T-helper 2 cell treated with Interferon-gamma antibody and Interleukin-4, amounts not matched to agents 100 ng/mL and 5 ng/mL, for 36 hours (primary cell): ENCODE measurements around the gene ABCB11. TPM values are rescaled to one million over a fixed set of nuclear protein-coding genes. Genes with fewer than 3 reads are reported as not detected.
"Not testable (repeated sequence)": the region's sequence is repeated elsewhere in the genome, so short reads cannot be mapped to it uniquely, and the experiment has no call there.

Experiments
- intact Hi-C: fragments of 100-400 bp; cut with micrococcal nuclease; formaldehyde crosslinking; loops from one replicate; pipeline ENCODE4 v1.15.1; 2023
- total RNA-seq: library from RNA; stranded (reverse); gene quantifications from 2 replicates; pipeline ENCODE4 v1.2.3, GENCODE V29; 2022

The ABCB11 gene
- total RNA-seq, 1 donor from 2014 or later, result not detected

GRCh38 chr2:168939061-168939460 is 92.1 kb downstream of the ABCB11 start:
- intact Hi-C loops, result no loop called here

GRCh38 chr2:168935810-168936581 is 95.1 kb downstream of the ABCB11 start:
- intact Hi-C loops, result no loop called here

- intact Hi-C loops, result no loop called here
Observed at GRCh38 chr2:168934826-168935225, 96.3 kb downstream of the ABCB11 start.

- intact Hi-C loops, result not testable (repeated sequence)
Observed at GRCh38 chr2:168932174-168932573, 99.0 kb downstream of the ABCB11 start.

GRCh38 chr2:168930242-168930641 is 100.9 kb downstream of the ABCB11 start:
- intact Hi-C loops, result no loop called here

- intact Hi-C loops, result no loop called here
Observed at GRCh38 chr2:168929031-168929430, 102.1 kb downstream of the ABCB11 start.

- intact Hi-C loops, result no loop called here
Observed at GRCh38 chr2:168928113-168928831, 102.9 kb downstream of the ABCB11 start.

- intact Hi-C loops, result no loop called here
Observed at GRCh38 chr2:168926621-168927386, 104.3 kb downstream of the ABCB11 start.

GRCh38 chr2:168920504-168921157 is 110.5 kb downstream of the ABCB11 start:
- intact Hi-C loops, result loop anchor here (1.0 kb wide), 2 partner anchors 147 to 573 kb away; no protein-coding TSS in a partner anchor

GRCh38 chr2:168916331-168916675 is 114.8 kb downstream of the ABCB11 start:
- intact Hi-C loops, result loop anchor here (2.0 kb wide), 1 partner anchor 26 kb away; the partner anchor contains the start of gene SPC25

- intact Hi-C loops, result loop anchor here (2.0 kb wide), 1 partner anchor 25 kb away; the partner anchor contains the start of gene SPC25
Observed at GRCh38 chr2:168915441-168916330, 115.4 kb downstream of the ABCB11 start.

GRCh38 chr2:168913495-168913894 is 117.6 kb downstream of the ABCB11 start:
- intact Hi-C loops, result no loop called here

- intact Hi-C loops, result no loop called here
Observed at GRCh38 chr2:168912901-168913369, 118.2 kb downstream of the ABCB11 start.

- intact Hi-C loops, result no loop called here
Observed at GRCh38 chr2:168912466-168912865, 118.7 kb downstream of the ABCB11 start.

- intact Hi-C loops, result no loop called here
Observed at GRCh38 chr2:168910330-168910729, 120.8 kb downstream of the ABCB11 start.

GRCh38 chr2:168907940-168908662 is 123.0 kb downstream of the ABCB11 start:
- intact Hi-C loops, result no loop called here

- intact Hi-C loops, result no loop called here
Observed at GRCh38 chr2:168904358-168904757, 126.8 kb downstream of the ABCB11 start.

GRCh38 chr2:168903888-168904287 is 127.2 kb downstream of the ABCB11 start:
- intact Hi-C loops, result no loop called here

- intact Hi-C loops, result no loop called here
Observed at GRCh38 chr2:168901003-168901402, 130.1 kb downstream of the ABCB11 start, which contains the start of gene G6PC2. Gene G6PC2, plus strand, starts transcription at chr2:168901291. Its CDS starts 41 bp downstream, at chr2:168901332.
